CD4-positive, CD25-positive, alpha-beta regulatory T cell (primary cell): ENCODE results near the gene CANT1. TPM values are rescaled to one million over a fixed set of nuclear protein-coding genes. Genes with fewer than 3 reads are reported as not detected.

ENCODE experiments used
- ATAC-seq, 2 donors: fragments of 150-1000 bp; cut with Tn5 transposase; one replicate each; pipeline ENCODE4 v1.10.0; 2021; ENCODE audit warnings: low read depth in 2 of 2, moderate number of reproducible peaks in 2 of 2, moderate library complexity in 1 of 2
- DNase-seq, 3 donors: peaks; one replicate each; pipeline versions ENCODE4 v3.0.0 to v3.0.0-alpha.2; 2012 to 2022; ENCODE audit warnings: mixed read lengths in 1 of 3
- H3K27ac ChIP-seq: one replicate; pipeline ENCODE4 v1.7.0; 2013; ENCODE audit warnings: mild to moderate bottlenecking, low read length; ENCODE audit not compliant: insufficient read depth, poor library complexity, severe bottlenecking
- H3K27me3 ChIP-seq: one replicate; pipeline ENCODE4 v1.7.0; 2013; ENCODE audit warnings: low read length; ENCODE audit not compliant: control insufficient read depth, insufficient read depth
- H3K36me3 ChIP-seq: one replicate; pipeline ENCODE4 v1.7.0; 2013; ENCODE audit warnings: mild to moderate bottlenecking, low read length, moderate library complexity; ENCODE audit not compliant: control insufficient read depth, insufficient read depth
- H3K4me1 ChIP-seq: 2 replicates; pipeline ENCODE4 v1.7.0; 2013; ENCODE audit warnings: mild to moderate bottlenecking, low read length; ENCODE audit not compliant: insufficient read depth, control insufficient read depth, poor library complexity, severe bottlenecking
- H3K4me3 ChIP-seq: one replicate; pipeline ENCODE4 v1.7.0; 2013; ENCODE audit warnings: low read depth, mild to moderate bottlenecking, low read length, moderate library complexity
- H3K9me3 ChIP-seq, 2 experiments: 1 replicate in 1 of 2; 2 replicates in 1 of 2; pipeline ENCODE4 v1.7.0; 2013; ENCODE audit warnings: low read length in 2 of 2, mild to moderate bottlenecking in 1 of 2, moderate library complexity in 1 of 2; ENCODE audit not compliant: control insufficient read depth in 2 of 2
- H3K27ac Mint-ChIP-seq, 3 donors: one replicate each; pipeline ENCODE4 v1.8.0; 2020 to 2022; ENCODE audit warnings: mild to moderate bottlenecking in 3 of 3, mixed read lengths in 3 of 3, moderate library complexity in 2 of 3
- H3K27me3 Mint-ChIP-seq: one replicate; pipeline ENCODE4 v1.8.0; 2022; ENCODE audit warnings: mild to moderate bottlenecking, mixed read lengths
- H3K36me3 Mint-ChIP-seq: one replicate; pipeline ENCODE4 v1.8.0; 2020; ENCODE audit warnings: mixed read lengths
- H3K4me1 Mint-ChIP-seq, 4 donors: one replicate each; pipeline ENCODE4 v1.8.0; 2020 to 2022; ENCODE audit warnings: mixed read lengths in 4 of 4, mild to moderate bottlenecking in 1 of 4
- H3K4me3 Mint-ChIP-seq, 4 donors: one replicate each; pipeline ENCODE4 v1.8.0; 2020 to 2022; ENCODE audit warnings: mild to moderate bottlenecking in 4 of 4, mixed read lengths in 4 of 4, moderate library complexity in 3 of 4
- H3K9me3 Mint-ChIP-seq, 7 donors: one replicate each; pipeline ENCODE4 v1.8.0; 2020 to 2022; ENCODE audit warnings: mixed read lengths in 7 of 7, mild to moderate bottlenecking in 3 of 7, moderate library complexity in 2 of 7
- polyA plus RNA-seq, 4 donors: library from polyadenylated mRNA; unstranded; fragments of 300-500 nt; fragmentation: Illumina TruSeq; gene quantifications; one replicate each; pipeline ENCODE4 v1.2.3, GENCODE V29; 2021
- total RNA-seq: library from RNA; stranded (reverse); gene quantifications from one replicate; pipeline ENCODE4 v1.2.3, GENCODE V29; 2022

The CANT1 gene
- total and polyA plus RNA-seq, 5 donors from 2014 or later: 8.5 to 49.6 (median 9.9) TPM

DNA sequence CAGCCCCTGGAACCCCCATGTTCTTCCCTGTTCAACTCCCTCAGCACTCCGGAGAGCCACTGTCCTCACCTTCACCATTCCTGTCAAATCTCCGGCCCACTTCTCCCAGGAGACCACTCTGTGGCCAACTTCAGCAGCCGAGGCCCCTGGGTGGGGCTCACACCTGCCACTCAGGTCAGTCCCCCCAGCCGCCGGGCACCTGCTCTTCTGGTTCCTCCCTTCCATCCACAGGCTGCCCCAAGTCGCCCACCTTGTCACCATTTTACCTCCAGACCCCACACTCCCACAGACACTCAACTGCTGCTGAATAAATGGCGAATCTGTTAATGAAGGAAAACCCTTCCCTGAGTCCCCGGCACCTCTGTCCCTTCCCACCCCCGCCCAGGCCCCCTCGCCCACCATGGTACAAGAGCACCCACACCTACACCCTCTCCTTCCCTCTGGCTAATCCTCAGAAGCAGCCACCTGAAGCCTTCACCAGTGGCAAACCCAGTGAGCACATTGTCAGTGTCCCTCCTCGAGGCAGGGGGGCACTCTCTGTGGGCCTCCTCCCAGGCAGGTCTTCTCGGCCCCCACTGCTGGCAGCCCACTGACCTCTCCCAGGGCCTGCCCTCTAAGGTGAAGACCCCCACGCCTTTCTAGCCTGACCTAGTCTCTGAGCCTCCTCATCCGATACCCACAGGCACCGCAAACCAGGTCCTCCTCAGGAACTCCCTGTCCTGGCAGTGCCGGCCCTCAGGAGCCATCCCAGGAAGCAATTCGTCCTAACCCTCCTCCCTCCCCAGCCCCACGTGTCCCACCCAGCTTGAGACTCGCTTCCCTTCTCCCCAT, 8.2 kb downstream of the CANT1 start:
- Mint-ChIP-seq H3K36me3 (peaks cover 28% of the 10 kb centered on the region), H3K27me3 (no peaks in the 10 kb centered on the region), H3K4me1 (peaks cover 0 to 37% (median 13%) of the 10 kb centered on the region in 4 donors), H3K4me3 (no peak overlapping the region), H3K9me3 (no peaks in the 10 kb centered on the region), H3K27ac (peak overlapping the region in 2 of 3 donors; percentile 82 to 95)
- no peaks in the 10 kb centered on the region for H3K27me3 ChIP-seq
- H3K4me1 ChIP-seq: peaks cover 15% of the 10 kb centered on the region
- no peak overlapping the region for H3K27ac ChIP-seq
- H3K4me3 ChIP-seq: no peak overlapping the region
- ATAC-seq (no peak), DNase-seq (no peak)
- H3K9me3 ChIP-seq: no peaks in the 10 kb centered on the region
- peaks cover 36% of the 10 kb centered on the region for H3K36me3 ChIP-seq

DNA sequence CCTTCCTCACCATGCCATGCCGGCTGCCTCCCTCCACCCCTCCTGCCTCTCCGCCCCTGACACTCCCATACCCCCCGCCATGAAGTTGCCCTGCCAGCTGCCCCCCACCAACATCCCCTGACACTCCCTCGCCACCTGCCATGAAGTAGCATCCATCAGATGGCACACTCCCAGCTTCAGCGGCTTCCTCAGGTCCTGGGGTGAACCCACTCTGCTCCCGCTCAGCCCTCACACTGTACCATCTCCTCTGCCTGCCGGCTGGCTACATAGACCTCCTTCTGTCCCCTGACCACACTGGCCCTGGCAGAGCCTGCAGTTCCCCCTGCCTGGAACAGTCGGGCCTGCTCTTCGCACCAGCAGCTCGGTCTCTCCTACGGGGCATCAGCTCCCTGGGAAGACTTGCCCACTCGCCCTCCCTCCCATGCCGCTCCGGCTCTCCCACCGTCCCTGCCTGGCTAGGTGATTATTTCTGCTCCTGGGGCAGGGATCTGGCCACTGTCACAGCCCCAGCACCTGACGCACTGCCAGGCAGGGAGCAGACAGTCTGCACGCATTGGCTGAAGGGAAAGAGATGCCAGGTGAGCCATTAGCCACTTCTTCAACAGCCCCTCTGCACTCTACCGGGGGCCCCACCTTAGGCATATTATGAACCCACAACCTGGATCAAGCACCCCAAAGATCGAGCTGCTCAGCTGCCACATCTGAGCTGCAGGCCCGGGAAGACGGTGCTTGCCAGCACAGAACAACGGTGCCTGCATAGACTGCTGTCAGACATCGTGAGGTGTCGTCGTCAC, 9.0 kb downstream of the CANT1 start:
- Histone ChIP-seq H3K36me3 (peaks cover 44% of the 10 kb centered on the region), H3K27me3 (no peaks in the 10 kb centered on the region), H3K27ac (no peak overlapping the region), H3K4me1 (peaks cover 7% of the 10 kb centered on the region), H3K4me3 (no peak overlapping the region), H3K9me3 (no peaks in the 10 kb centered on the region)
- Mint-ChIP-seq H3K27me3 (no peaks in the 10 kb centered on the region), H3K36me3 (peaks cover 32% of the 10 kb centered on the region), H3K27ac (no peak overlapping the region), H3K4me3 (no peak overlapping the region), H3K9me3 (no peaks in the 10 kb centered on the region), H3K4me1 (peaks cover 0 to 29% (median 5%) of the 10 kb centered on the region in 4 donors)
- ATAC-seq: no peak
- no peak for DNase-seq

DNA sequence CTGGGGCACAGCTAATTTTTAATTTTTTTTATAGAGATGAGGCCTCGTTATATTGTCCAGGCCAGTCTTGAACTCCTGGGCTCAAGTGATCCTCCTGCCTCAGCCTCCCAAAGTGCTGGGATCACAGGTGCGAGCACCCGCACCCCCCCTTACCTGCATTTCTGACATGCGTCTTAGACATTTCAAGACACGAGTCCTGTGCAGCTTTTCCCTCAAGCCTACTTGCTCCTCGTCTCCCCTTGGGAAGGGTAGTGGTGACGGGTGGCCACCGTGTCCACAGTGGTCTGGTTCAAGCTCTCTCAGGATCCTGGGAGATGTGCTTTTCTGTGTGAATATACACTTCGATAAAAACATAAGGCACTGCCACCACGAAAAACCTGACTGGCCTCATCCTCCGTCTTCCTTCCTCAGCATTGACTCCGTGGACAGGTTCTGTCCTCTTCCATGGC, 9.6 kb downstream of the CANT1 start:
- DNase-seq (no peak), ATAC-seq (no peak)
- Mint-ChIP-seq H3K27ac (no peak overlapping the region), H3K9me3 (no peaks in the 10 kb centered on the region), H3K4me3 (no peak overlapping the region), H3K36me3 (peaks cover 36% of the 10 kb centered on the region), H3K4me1 (peaks cover 0 to 24% (median 3%) of the 10 kb centered on the region in 4 donors), H3K27me3 (no peaks in the 10 kb centered on the region)
- Histone ChIP-seq H3K27ac (no peak overlapping the region), H3K4me3 (no peak overlapping the region), H3K9me3 (no peaks in the 10 kb centered on the region), H3K4me1 (peaks cover under 1% of the 10 kb centered on the region), H3K36me3 (peaks cover 47% of the 10 kb centered on the region), H3K27me3 (no peaks in the 10 kb centered on the region)

DNA sequence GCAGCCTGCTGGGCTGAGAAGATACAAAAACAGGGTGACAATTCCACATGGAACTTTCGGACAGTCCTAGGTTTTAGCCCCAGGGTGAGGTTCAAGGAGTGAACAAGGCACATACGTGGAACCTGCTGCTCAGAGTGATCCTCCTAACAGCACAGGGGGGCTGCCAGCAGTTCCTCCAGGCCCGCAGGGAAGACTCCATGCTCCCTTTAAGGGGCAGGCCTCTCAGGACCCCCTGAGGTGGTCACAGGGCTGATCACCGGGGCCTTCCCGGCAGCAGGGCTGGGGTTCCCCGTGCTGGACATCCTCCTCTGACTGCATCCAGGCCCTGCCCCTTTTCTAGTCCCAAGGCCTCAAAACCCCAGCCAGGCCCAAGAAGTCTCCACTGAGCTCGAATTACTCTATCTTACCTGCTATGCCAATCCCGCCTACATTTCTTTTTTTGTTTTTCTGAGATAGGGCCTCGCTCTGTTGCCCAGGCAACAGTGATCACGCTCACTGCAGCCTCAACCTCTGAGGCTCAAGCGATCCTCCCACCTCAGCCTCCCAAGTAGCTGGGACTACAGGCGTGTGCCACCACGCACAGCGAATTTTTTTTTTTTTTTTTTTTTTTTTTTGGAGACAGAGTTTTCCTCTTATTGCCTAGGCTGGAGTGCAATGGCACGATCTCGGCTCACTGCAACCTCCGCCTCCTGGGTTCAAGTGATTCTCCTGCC, 10.4 kb downstream of the CANT1 start:
- Mint-ChIP-seq H3K4me3 (no peak overlapping the region), H3K36me3 (peaks cover 36% of the 10 kb centered on the region), H3K27me3 (no peaks in the 10 kb centered on the region), H3K27ac (peak overlapping the region in 1 of 3 donors; percentile 74), H3K9me3 (no peaks in the 10 kb centered on the region), H3K4me1 (peaks cover 0 to 24% (median 3%) of the 10 kb centered on the region in 4 donors)
- no peak for DNase-seq
- no peak overlapping the region for H3K4me3 ChIP-seq
- H3K27ac ChIP-seq: no peak overlapping the region
- no peak for ATAC-seq
- H3K4me1 ChIP-seq: no peaks in the 10 kb centered on the region
- peaks cover 47% of the 10 kb centered on the region for H3K36me3 ChIP-seq
- no peaks in the 10 kb centered on the region for H3K27me3 ChIP-seq
- no peaks in the 10 kb centered on the region for H3K9me3 ChIP-seq

DNA sequence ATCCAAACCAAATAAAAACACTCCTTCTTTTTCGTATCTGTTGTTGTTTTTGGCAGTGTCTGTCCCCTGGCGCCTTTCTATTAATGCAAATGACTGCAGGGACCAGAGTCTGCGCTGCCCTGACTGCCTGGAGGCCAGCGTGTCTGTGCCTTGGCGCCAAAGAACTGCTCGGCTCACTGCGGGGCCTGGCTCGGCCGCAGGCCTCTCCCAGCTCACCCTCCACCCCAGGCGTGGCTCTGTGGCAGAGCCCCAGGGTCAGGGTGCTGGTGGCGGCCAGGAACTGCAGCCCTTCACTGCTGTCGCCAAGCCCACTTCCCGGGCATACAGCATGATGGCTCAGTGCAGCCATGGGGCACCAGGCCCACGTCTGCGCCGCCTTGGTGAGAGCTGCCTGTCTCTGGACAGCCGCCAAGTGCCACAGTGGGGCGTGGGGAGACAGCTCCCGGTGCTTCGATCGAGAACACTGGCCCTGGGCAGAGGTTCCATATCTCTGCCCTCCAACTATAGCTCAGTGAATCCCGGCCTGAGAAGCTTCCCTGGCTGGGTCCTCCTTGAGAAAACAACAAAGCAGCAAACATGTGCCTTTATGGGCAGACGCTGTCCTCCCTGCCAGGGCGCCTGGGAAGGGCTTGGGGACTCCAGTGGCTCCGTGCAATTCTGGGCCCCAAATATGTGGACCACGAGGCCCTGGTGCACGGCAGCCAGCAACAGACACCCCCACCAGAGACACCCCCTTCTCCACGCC, 11.1 kb downstream of the CANT1 start:
- H3K4me3 Mint-ChIP-seq: no peak overlapping the region
- no peaks in the 10 kb centered on the region for H3K27me3 Mint-ChIP-seq
- no peak for ATAC-seq
- no peak for DNase-seq
- H3K4me1 Mint-ChIP-seq: peaks cover 0 to 22% (median 4%) of the 10 kb centered on the region in 4 donors
- H3K27me3 ChIP-seq: no peaks in the 10 kb centered on the region
- H3K9me3 ChIP-seq: no peaks in the 10 kb centered on the region
- no peaks in the 10 kb centered on the region for H3K9me3 Mint-ChIP-seq
- H3K27ac Mint-ChIP-seq: no peak overlapping the region
- H3K27ac ChIP-seq: no peak overlapping the region
- H3K4me1 ChIP-seq: no peaks in the 10 kb centered on the region
- peaks cover 39% of the 10 kb centered on the region for H3K36me3 Mint-ChIP-seq
- peaks cover 50% of the 10 kb centered on the region for H3K36me3 ChIP-seq
- H3K4me3 ChIP-seq: no peak overlapping the region

DNA sequence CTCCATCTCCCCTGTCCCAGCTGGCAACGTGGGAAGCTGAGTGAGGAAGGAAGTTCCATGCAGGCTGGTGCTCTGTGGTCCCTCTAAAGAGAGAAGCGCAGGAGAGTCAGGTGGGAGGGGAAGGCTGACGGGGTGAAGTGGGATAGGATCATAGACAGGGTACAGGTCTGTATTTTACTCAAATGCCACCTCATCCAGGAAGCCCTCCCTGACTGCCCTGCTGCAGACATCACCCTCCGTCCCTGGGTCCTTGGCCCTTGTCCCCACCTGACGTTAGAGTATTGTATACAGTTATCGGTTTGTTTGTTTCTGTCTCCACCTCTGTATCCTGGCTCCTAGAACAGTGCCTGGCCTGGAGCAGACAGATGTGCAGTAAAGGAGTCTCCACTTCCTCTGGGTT, 11.7 kb downstream of the CANT1 start:
- Mint-ChIP-seq H3K4me3 (no peak overlapping the region), H3K27ac (no peak overlapping the region), H3K36me3 (peaks cover 42% of the 10 kb centered on the region), H3K27me3 (no peaks in the 10 kb centered on the region), H3K9me3 (no peaks in the 10 kb centered on the region), H3K4me1 (peaks cover 0 to 26% (median 9%) of the 10 kb centered on the region in 4 donors)
- Histone ChIP-seq H3K27ac (no peak overlapping the region), H3K36me3 (peaks cover 52% of the 10 kb centered on the region), H3K27me3 (no peaks in the 10 kb centered on the region), H3K4me1 (no peaks in the 10 kb centered on the region), H3K4me3 (no peak overlapping the region), H3K9me3 (no peaks in the 10 kb centered on the region)
- ATAC-seq (no peak), DNase-seq (no peak)

DNA sequence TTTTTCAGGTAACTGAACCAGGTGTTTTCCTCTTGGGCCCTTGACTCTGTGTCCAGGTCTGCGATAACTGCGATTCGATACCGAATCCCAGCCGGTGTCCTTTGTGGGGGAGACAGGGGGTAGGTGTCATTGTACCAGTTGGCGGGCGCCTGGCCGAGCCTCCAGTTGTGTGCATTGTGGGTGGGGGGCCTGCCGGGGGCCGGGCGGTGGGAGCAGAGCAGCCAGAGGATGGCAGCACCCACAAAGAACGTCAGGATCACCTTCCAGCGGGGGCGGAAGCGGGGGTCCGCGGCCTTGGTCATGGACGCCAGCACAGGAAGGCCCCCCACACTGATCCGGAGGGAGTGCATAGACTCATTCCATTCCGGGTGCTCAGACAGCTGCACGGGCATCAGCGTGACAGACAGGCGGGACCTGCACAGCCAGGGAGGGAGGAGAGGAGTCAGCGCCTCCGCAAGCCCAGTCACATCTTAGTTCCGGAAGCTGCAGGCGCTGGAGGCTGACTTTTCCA, 12.3 kb downstream of the CANT1 start:
- Histone ChIP-seq H3K27ac (no peak overlapping the region), H3K4me3 (no peak overlapping the region), H3K27me3 (no peaks in the 10 kb centered on the region), H3K9me3 (no peaks in the 10 kb centered on the region), H3K4me1 (no peaks in the 10 kb centered on the region), H3K36me3 (peaks cover 52% of the 10 kb centered on the region)
- Mint-ChIP-seq H3K4me1 (peaks cover 0 to 22% (median 7%) of the 10 kb centered on the region in 4 donors), H3K27ac (no peak overlapping the region), H3K27me3 (no peaks in the 10 kb centered on the region), H3K36me3 (peaks cover 38% of the 10 kb centered on the region), H3K9me3 (no peaks in the 10 kb centered on the region), H3K4me3 (no peak overlapping the region)
- DNase-seq (no peak), ATAC-seq (no peak)
